Uterus (tissue), 4 donors: ENCODE data around the gene ROGDI. TPM values are rescaled to one million over a fixed set of nuclear protein-coding genes. Genes with fewer than 3 reads are reported as not detected.

Experiments used
- DNase-seq, 2 donors: peaks; one replicate each; pipeline ENCODE4 v3.0.0-alpha.2; 2019 to 2020
- H3K27ac ChIP-seq, 2 donors: fragments of 200-600 bp; sonication (generic); 1 replicate in 1 of 2; 2 replicates in 1 of 2; pipeline ENCODE4 v1.5.1; 2016 to 2018
- H3K27me3 ChIP-seq, 2 donors: fragments of 200-600 bp; sonication (generic); one replicate each; pipeline ENCODE4 v1.5.1; 2018 to 2019; ENCODE audit warnings: control low read depth in 1 of 2
- H3K36me3 ChIP-seq, 2 donors: fragments of 200-600 bp; sonication (generic); one replicate each; pipeline ENCODE4 v1.5.1; 2019; ENCODE audit warnings: control low read depth in 1 of 2
- H3K4me1 ChIP-seq, 2 donors: fragments of 200-600 bp; sonication (generic); one replicate each; pipeline ENCODE4 v1.5.1; 2018 to 2019; ENCODE audit warnings: control low read depth in 1 of 2
- H3K4me3 ChIP-seq, 2 donors: fragments of 200-600 bp; sonication (generic); 1 replicate in 1 of 2; 2 replicates in 1 of 2; pipeline ENCODE4 v1.5.1; 2018 to 2019; ENCODE audit warnings: mild to moderate bottlenecking in 1 of 2
- H3K9me3 ChIP-seq, 2 donors: fragments of 200-600 bp; sonication (generic); one replicate each; pipeline ENCODE4 v1.5.1; 2019; ENCODE audit warnings: control low read depth in 1 of 2
- POLR2A ChIP-seq, 2 donors: fragments of 450-650 bp; IDR thresholded peaks; one replicate each; pipeline ENCODE4 v1.6.1; 2016; ENCODE audit warnings: antibody characterized with exemption in 2 of 2, mild to moderate bottlenecking in 1 of 2, moderate library complexity in 1 of 2
- intact Hi-C: fragments of 100-400 bp; cut with DNase I; formaldehyde crosslinking; loops from one replicate; pipeline ENCODE4 v1.15.1; 2023; ENCODE audit warnings: low total_unique reads
- total RNA-seq, 4 donors: library from RNA; depleted of rRNA in 3 of 4; stranded (reverse); fragments of >200 nt in 3 of 4; gene quantifications; one replicate each; pipeline versions ENCODE4 v1.1.0 to v1.2.4, GENCODE V29; 2014 to 2023
- TF ChIP-seq, protein P1 (sequence below), 4 experiments: fragments of 200-600 bp in 2 of 4; fragments of 450-650 bp in 2 of 4; sonication (generic) in 2 of 4; IDR thresholded peaks; one replicate each; pipeline ENCODE4 v1.5.1; 2016 to 2019; ENCODE audit warnings: antibody characterized with exemption in 4 of 4, mild to moderate bottlenecking in 2 of 4, moderate library complexity in 1 of 4
- donor health status: DM: yes; HTN: yes; CAD: no.

ROGDI gene
- total RNA-seq, 4 donors from 2014 or later = 7.9 to 70.6 (median 21.5) TPM

GRCh38 chr16:4797805-4798252, 4.6 kb downstream of the ROGDI start:
- Histone ChIP-seq H3K27ac (no peak overlapping the region), H3K4me1 (peaks cover 0 to 11% of the 10 kb centered on the region in 2 donors), H3K4me3 (no peak overlapping the region), H3K36me3 (no peaks in the 10 kb centered on the region), H3K27me3 (no peaks in the 10 kb centered on the region), H3K9me3 (no peaks in the 10 kb centered on the region)
- DNase-seq = no peak
- TF ChIP-seq, protein P1, sequence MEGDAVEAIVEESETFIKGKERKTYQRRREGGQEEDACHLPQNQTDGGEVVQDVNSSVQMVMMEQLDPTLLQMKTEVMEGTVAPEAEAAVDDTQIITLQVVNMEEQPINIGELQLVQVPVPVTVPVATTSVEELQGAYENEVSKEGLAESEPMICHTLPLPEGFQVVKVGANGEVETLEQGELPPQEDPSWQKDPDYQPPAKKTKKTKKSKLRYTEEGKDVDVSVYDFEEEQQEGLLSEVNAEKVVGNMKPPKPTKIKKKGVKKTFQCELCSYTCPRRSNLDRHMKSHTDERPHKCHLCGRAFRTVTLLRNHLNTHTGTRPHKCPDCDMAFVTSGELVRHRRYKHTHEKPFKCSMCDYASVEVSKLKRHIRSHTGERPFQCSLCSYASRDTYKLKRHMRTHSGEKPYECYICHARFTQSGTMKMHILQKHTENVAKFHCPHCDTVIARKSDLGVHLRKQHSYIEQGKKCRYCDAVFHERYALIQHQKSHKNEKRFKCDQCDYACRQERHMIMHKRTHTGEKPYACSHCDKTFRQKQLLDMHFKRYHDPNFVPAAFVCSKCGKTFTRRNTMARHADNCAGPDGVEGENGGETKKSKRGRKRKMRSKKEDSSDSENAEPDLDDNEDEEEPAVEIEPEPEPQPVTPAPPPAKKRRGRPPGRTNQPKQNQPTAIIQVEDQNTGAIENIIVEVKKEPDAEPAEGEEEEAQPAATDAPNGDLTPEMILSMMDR (IDR thresholded peaks at IDR 0.05) = no peak
- TF ChIP-seq POLR2A (IDR thresholded peaks at IDR 0.05) = no peak
- intact Hi-C loops = no loop called here

DNA sequence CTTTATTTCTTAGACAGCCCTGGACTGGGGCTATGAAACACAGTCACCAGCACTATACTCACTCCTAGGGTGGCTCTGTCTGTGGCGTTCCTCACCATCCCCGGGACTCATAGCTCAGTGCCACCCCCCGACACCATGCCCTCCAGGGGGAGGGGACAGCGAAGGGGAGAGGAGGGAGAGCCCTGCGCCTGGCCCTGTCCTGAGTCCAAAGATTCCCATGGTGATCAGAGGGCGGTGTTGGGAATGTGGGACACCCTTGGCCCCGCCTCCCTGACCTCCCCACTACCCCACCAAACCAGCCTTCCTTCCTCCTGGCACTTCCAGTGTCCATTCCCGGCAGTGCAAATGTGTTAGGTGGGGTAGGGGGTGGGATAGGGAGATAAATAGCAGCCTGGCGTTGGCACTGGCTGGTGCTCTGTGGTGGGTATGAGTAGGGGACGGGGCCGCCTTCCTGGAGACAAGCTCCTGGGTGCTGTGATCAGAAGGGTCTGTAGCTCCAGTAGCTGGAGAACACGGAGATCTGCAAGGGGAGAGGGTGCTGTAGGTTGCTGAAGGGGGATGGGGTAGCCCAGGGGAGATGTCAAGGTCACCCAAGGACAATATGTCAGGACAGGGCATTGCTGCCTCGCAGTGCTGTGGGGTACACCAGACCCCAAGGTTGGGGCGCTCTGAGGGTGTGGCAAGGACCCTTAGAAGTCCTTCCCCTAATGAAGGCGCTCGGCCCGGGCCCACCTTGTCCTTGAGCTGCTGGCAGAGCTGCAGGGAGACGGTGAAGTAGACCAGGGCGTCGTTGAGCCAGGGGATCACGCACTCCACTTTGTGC, 5.2 kb downstream of the ROGDI start:
- Histone ChIP-seq H3K9me3 (no peaks in the 10 kb centered on the region), H3K27ac (no peak overlapping the region), H3K4me3 (no peak overlapping the region), H3K4me1 (peaks cover 0 to 11% of the 10 kb centered on the region in 2 donors), H3K36me3 (no peaks in the 10 kb centered on the region), H3K27me3 (no peaks in the 10 kb centered on the region)
- TF ChIP-seq POLR2A (IDR thresholded peaks at IDR 0.05) = no peak
- TF ChIP-seq, protein P1 (IDR thresholded peaks at IDR 0.05) = no peak
- intact Hi-C loops = no loop called here
- DNase-seq = no peak

- TF ChIP-seq POLR2A (IDR thresholded peaks at IDR 0.05) = no peak
- TF ChIP-seq, protein P1 (IDR thresholded peaks at IDR 0.05) = no peak
- intact Hi-C loops = no loop called here
- H3K4me3 ChIP-seq = no peak overlapping the region
- H3K9me3 ChIP-seq = no peaks in the 10 kb centered on the region
- DNase-seq = no peak
- H3K27ac ChIP-seq = no peak overlapping the region
- H3K36me3 ChIP-seq = no peaks in the 10 kb centered on the region
- H3K4me1 ChIP-seq = peaks cover 0 to 2% of the 10 kb centered on the region in 2 donors
- H3K27me3 ChIP-seq = no peaks in the 10 kb centered on the region
Measured at GRCh38 chr16:4795828-4796572, 6.4 kb downstream of the ROGDI start.

- Histone ChIP-seq H3K36me3 (no peaks in the 10 kb centered on the region), H3K4me1 (no peaks in the 10 kb centered on the region), H3K9me3 (no peaks in the 10 kb centered on the region), H3K27ac (no peak within 1 kb of the TSS), H3K4me3 (no peak within 1 kb of the TSS), H3K27me3 (no peaks in the 10 kb centered on the region)
- intact Hi-C loops = no loop called here
- no peak for TF ChIP-seq POLR2A (IDR thresholded peaks at IDR 0.05)
- TF ChIP-seq, protein P1 (IDR thresholded peaks at IDR 0.05) = no peak
- no peak for DNase-seq
Measured at GRCh38 chr16:4795181-4795827, 7.1 kb downstream of the ROGDI start, which contains the start of gene SMIM22. SMIM22 (plus strand) TSS chr16:4795369; CDS start chr16:4795735, 366 bp downstream.
